GM23338 (cell line): ENCODE measurements around the gene ANKRD27. TPM values are rescaled to one million over a fixed set of nuclear protein-coding genes. Genes with fewer than 3 reads are reported as not detected.

ENCODE experiments used
- ATAC-seq: fragments of 200-7000 bp; cut with Tn5 transposase; 3 replicates; pipeline ENCODE4 v1.9.1; 2020
- DNase-seq: peaks from one replicate; pipeline ENCODE4 v3.0.0-alpha.2; 2015; ENCODE audit warnings: low spot score
- H2AFZ ChIP-seq: fragments of 200-600 bp; sonication (generic); 2 replicates; pipeline ENCODE4 v1.8.0; 2016; ENCODE audit warnings: antibody characterized with exemption, mild to moderate bottlenecking, moderate library complexity
- H3F3A ChIP-seq: fragments of 200-600 bp; sonication (generic); replicated peaks from 2 replicates; pipeline ENCODE4 v1.8.0; 2017; ENCODE audit warnings: antibody characterized with exemption, mixed run types, low read depth
- H3K27ac ChIP-seq: fragments of 200-600 bp; sonication (generic); 2 replicates; pipeline ENCODE4 v1.6.1; 2016; ENCODE audit warnings: low read depth
- H3K27me3 ChIP-seq: fragments of 200-600 bp; sonication (generic); 2 replicates; pipeline ENCODE4 v1.8.0; 2016; ENCODE audit warnings: mild to moderate bottlenecking, mixed run types, moderate library complexity; ENCODE audit not compliant: insufficient read depth
- H3K36me3 ChIP-seq: fragments of 200-600 bp; sonication (generic); 2 replicates; pipeline ENCODE4 v1.8.0; 2016; ENCODE audit warnings: mild to moderate bottlenecking; ENCODE audit not compliant: insufficient read depth
- H3K4me1 ChIP-seq: fragments of 200-600 bp; sonication (generic); 2 replicates; pipeline ENCODE4 v1.8.0; 2016; ENCODE audit warnings: mild to moderate bottlenecking, moderate library complexity; ENCODE audit not compliant: insufficient read depth
- H3K4me2 ChIP-seq: fragments of 200-600 bp; sonication (generic); 2 replicates; pipeline ENCODE4 v1.7.1; 2017; ENCODE audit warnings: mixed run types
- H3K4me3 ChIP-seq: fragments of 200-600 bp; sonication (generic); 2 replicates; pipeline ENCODE4 v1.6.1; 2016; ENCODE audit warnings: mixed run types
- H3K79me2 ChIP-seq: fragments of 200-600 bp; sonication (generic); replicated peaks from 2 replicates; pipeline ENCODE4 v1.8.0; 2017; ENCODE audit warnings: mild to moderate bottlenecking; ENCODE audit not compliant: insufficient read depth
- H3K9me2 ChIP-seq: fragments of 200-600 bp; sonication (generic); 2 replicates; pipeline ENCODE4 v1.8.0; 2017; ENCODE audit not compliant: insufficient read depth
- H4K20me1 ChIP-seq: fragments of 200-600 bp; sonication (generic); replicated peaks from 2 replicates; pipeline ENCODE4 v1.8.0; 2017; ENCODE audit warnings: mild to moderate bottlenecking; ENCODE audit not compliant: insufficient read depth
- H3K27ac Mint-ChIP-seq: 2 replicates; pipeline ENCODE4 v1.8.0; 2020; ENCODE audit warnings: inconsistent platforms, mild to moderate bottlenecking, moderate library complexity, mixed read lengths
- H3K27me3 Mint-ChIP-seq: 3 replicates; pipeline ENCODE4 v1.8.0; 2022; ENCODE audit warnings: low read depth, mild to moderate bottlenecking, moderate library complexity, mixed read lengths, inconsistent platforms; ENCODE audit not compliant: insufficient read depth, poor library complexity
- H3K36me3 Mint-ChIP-seq: 3 replicates; pipeline ENCODE4 v1.8.0; 2021; ENCODE audit warnings: low read depth, mild to moderate bottlenecking, inconsistent platforms, moderate library complexity, mixed read lengths
- H3K4me1 Mint-ChIP-seq: 3 replicates; pipeline ENCODE4 v1.8.0; 2020; ENCODE audit warnings: mild to moderate bottlenecking, inconsistent platforms, mixed read lengths
- H3K4me3 Mint-ChIP-seq: 3 replicates; pipeline ENCODE4 v1.8.0; 2021; ENCODE audit warnings: moderate library complexity, mild to moderate bottlenecking, inconsistent platforms, mixed read lengths
- H3K9me3 Mint-ChIP-seq: 3 replicates; pipeline ENCODE4 v1.8.0; 2020; ENCODE audit warnings: moderate library complexity, mild to moderate bottlenecking, inconsistent platforms, mixed read lengths
- CREB1 ChIP-seq: fragments of 250-450 bp; sonication (Bioruptor Pico); IDR thresholded peaks from 2 replicates; pipeline ENCODE4 v1.5.0; 2020; ENCODE audit warnings: low read depth, mild to moderate bottlenecking, moderate library complexity
- CTCF ChIP-seq, 2 experiments: fragments of 200-600 bp in 1 of 2; sonication (generic) in 1 of 2; conservative IDR thresholded peaks; 2 replicates each; pipeline versions ENCODE4 v1.5.1 to v1.6.1; 2016 to 2017; ENCODE audit warnings: antibody characterized with exemption in 2 of 2, low read depth in 2 of 2, mild to moderate bottlenecking in 2 of 2, moderate library complexity in 1 of 2
- ETS1 ChIP-seq: IDR thresholded peaks from 2 replicates; pipeline ENCODE4 v1.6.1; 2016; ENCODE audit warnings: antibody characterized with exemption
- EZH2 ChIP-seq: fragments of 200-600 bp; sonication (generic); IDR thresholded peaks from one replicate; pipeline ENCODE4 v1.8.0; 2017; ENCODE audit warnings: antibody characterized with exemption, mild to moderate bottlenecking, low read depth; ENCODE audit not compliant: unreplicated experiment
- EZH2phosphoT487 ChIP-seq: fragments of 200-600 bp; sonication (generic); IDR thresholded peaks from one replicate; pipeline ENCODE4 v1.8.1; 2018; ENCODE audit warnings: antibody characterized with exemption; ENCODE audit not compliant: unreplicated experiment
- JUNB ChIP-seq: IDR thresholded peaks from one replicate; pipeline ENCODE4 v1.6.1; 2016; ENCODE audit warnings: antibody characterized with exemption; ENCODE audit not compliant: unreplicated experiment
- NANOG ChIP-seq: IDR thresholded peaks from 2 replicates; pipeline ENCODE4 v1.6.1; 2016; ENCODE audit warnings: antibody characterized with exemption, borderline replicate concordance
- POLR2AphosphoS5 ChIP-seq: IDR thresholded peaks from 2 replicates; pipeline ENCODE4 v1.6.1; 2016; ENCODE audit warnings: antibody characterized with exemption, low read depth
- REST ChIP-seq: IDR thresholded peaks from one replicate; pipeline ENCODE4 v1.6.1; 2018; ENCODE audit warnings: antibody characterized with exemption; ENCODE audit not compliant: unreplicated experiment
- STAT1 ChIP-seq: IDR thresholded peaks from one replicate; pipeline ENCODE4 v1.6.1; 2016; ENCODE audit warnings: antibody characterized with exemption; ENCODE audit not compliant: unreplicated experiment
- ZNF462 ChIP-seq: fragments of 250-450 bp; sonication (Bioruptor Pico); IDR thresholded peaks from 2 replicates; pipeline ENCODE4 v1.5.0; 2020; ENCODE audit warnings: mild to moderate bottlenecking, moderate library complexity
- polyA plus RNA-seq: library from polyadenylated mRNA; unstranded; fragments of >200 nt; fragmentation: Nextera tagmentation; extraction: Ambion mirVana; gene quantifications from 2 replicates; pipeline ENCODE4 v1.2.1, GENCODE V29; 2016
- total RNA-seq: library from RNA; depleted of rRNA; stranded (reverse); fragments of >200 nt; shearing (Covaris generic); gene quantifications from 2 replicates; pipeline ENCODE4 v1.2.3, GENCODE V29; 2014

Gene ANKRD27
- total and polyA plus RNA-seq, 2 experiments from 2014 or later: 16.7 to 48.7 TPM

GRCh38 chr19:32599258-32599657 lies 75.7 kb downstream of the ANKRD27 start (continued):
- no peak for TF ChIP-seq ZNF462 (CRISPR knock-in tag)
- TF ChIP-seq REST: no peak
- no peak for TF ChIP-seq EZH2phosphoT487

- Histone ChIP-seq H3K4me2 (no peak overlapping the region), H3K27me3 (no peaks in the 10 kb centered on the region), H3K9me2 (no peaks in the 10 kb centered on the region), H3K4me3 (no peak overlapping the region), H4K20me1 (no peaks in the 10 kb centered on the region; the same call in 1 of the 2 replicates), H3K27ac (no peak overlapping the region), H3K36me3 (peaks cover 64% of the 10 kb centered on the region), H3K79me2 (no peaks in the 10 kb centered on the region), H2AFZ (no peak overlapping the region), H3F3A (no peaks in the 10 kb centered on the region), H3K4me1 (no peaks in the 10 kb centered on the region)
- no peak for ATAC-seq
- H3K36me3 Mint-ChIP-seq: peaks cover 76% of the 10 kb centered on the region
- peaks cover 3% of the 10 kb centered on the region; the same call in 1 of the 3 replicates for H3K4me1 Mint-ChIP-seq
- no peak for DNase-seq
- no peak overlapping the region for H3K4me3 Mint-ChIP-seq
- H3K27ac Mint-ChIP-seq: no peak overlapping the region
- peaks cover 14% of the 10 kb centered on the region for H3K9me3 Mint-ChIP-seq
- peaks cover 3% of the 10 kb centered on the region for H3K27me3 Mint-ChIP-seq
- TF ChIP-seq STAT1 (no peak), ETS1 (no peak), NANOG (no peak), EZH2 (no peak), CREB1 (no peak), POLR2AphosphoS5 (no peak), JUNB (no peak), CTCF (conservative IDR thresholded peaks at IDR 0.05; ENCODE audit: low read depth in 2 of 2) (no peak)
Observed at GRCh38 chr19:32598022-32598421, 77.0 kb downstream of the ANKRD27 start.
